ENCODE results near the gene PRXL2A. TPM values are rescaled to one million over a fixed set of nuclear protein-coding genes. Genes with fewer than 3 reads are reported as not detected.

PRXL2A gene
- total RNA-seq, 1 donor from 2014 or later, result 29.9 TPM

DNA sequence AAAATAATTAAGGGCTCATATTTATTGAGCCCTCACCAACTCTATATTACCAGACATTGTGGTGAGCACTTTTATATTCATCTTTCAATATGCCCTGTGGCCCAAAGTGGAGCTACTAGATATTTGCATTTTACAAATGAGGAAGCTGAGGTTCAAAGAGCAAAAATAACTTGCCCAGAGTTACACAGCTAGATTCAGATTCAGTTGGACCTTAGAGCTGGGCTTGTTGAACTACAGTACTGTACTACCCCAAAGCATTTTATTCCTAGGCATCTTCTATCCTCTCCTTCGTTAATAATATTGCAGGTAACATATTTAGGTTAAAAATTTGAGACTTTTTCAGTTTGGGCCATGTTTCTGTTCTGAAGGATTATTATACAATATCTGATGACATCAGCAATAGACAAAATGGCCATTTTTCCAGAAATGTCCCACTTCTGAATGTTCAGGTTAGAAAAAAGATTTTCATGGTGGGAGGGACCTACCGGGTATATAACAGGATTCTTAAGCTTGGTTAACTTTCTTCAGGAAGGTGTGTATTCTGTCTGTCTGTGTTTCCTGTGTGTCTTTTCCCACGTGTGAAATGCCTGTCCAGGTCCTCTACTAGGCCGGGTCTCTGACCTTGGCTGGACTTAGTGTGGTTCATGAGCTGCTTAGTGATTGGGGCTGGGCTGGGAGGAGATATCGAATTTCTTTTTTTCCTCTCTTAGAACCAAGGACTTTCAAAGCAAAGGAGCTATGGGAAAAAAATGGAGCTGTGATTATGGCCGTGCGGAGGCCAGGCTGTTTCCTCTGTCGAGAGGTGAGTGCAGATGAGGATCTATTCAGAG lies 13.6 kb downstream of the PRXL2A start:
- FAIRE-seq (no peak), DNase-seq (ENCODE audit: low read depth) (no peak)
- Mint-ChIP-seq H3K9me3 (ENCODE audit: unreplicated experiment) (no peaks in the 10 kb centered on the region), H3K36me3 (ENCODE audit: low read depth, unreplicated experiment) (no peaks in the 10 kb centered on the region), H3K27ac (ENCODE audit: unreplicated experiment) (no peak overlapping the region), H3K4me1 (ENCODE audit: low read depth, unreplicated experiment) (peaks cover 9% of the 10 kb centered on the region), H3K27me3 (ENCODE audit: low read depth, unreplicated experiment) (no peaks in the 10 kb centered on the region), H3K4me3 (ENCODE audit: unreplicated experiment) (no peak overlapping the region)
- Histone ChIP-seq H3K79me2 (ENCODE audit: insufficient read depth, low read length) (no peaks in the 10 kb centered on the region), H2AFZ (ENCODE audit: low read depth, low read length) (no peak overlapping the region), H3K9ac (ENCODE audit: low read length) (no peak overlapping the region), H3K4me3 (ENCODE audit: insufficient read depth, low read depth, low read length) (no peak overlapping the region), H3K9me3 (ENCODE audit: insufficient read depth, low read depth, low read length) (no peaks in the 10 kb centered on the region), H3K27me3 (ENCODE audit: insufficient read depth, low read length) (no peaks in the 10 kb centered on the region), H3K36me3 (ENCODE audit: insufficient read depth, low read length) (no peaks in the 10 kb centered on the region), H3K4me1 (ENCODE audit: insufficient read depth, low read length) (no peaks in the 10 kb centered on the region), H3K4me2 (ENCODE audit: low read length) (no peak overlapping the region), H3K27ac (ENCODE audit: low read depth, low read length) (no peak overlapping the region), H4K20me1 (ENCODE audit: insufficient read depth, low read length) (no peaks in the 10 kb centered on the region)
- TF ChIP-seq EZH2 (IDR thresholded peaks at IDR 0.05; ENCODE audit: insufficient read depth, low read length), result no peak
- TF ChIP-seq, protein P1, sequence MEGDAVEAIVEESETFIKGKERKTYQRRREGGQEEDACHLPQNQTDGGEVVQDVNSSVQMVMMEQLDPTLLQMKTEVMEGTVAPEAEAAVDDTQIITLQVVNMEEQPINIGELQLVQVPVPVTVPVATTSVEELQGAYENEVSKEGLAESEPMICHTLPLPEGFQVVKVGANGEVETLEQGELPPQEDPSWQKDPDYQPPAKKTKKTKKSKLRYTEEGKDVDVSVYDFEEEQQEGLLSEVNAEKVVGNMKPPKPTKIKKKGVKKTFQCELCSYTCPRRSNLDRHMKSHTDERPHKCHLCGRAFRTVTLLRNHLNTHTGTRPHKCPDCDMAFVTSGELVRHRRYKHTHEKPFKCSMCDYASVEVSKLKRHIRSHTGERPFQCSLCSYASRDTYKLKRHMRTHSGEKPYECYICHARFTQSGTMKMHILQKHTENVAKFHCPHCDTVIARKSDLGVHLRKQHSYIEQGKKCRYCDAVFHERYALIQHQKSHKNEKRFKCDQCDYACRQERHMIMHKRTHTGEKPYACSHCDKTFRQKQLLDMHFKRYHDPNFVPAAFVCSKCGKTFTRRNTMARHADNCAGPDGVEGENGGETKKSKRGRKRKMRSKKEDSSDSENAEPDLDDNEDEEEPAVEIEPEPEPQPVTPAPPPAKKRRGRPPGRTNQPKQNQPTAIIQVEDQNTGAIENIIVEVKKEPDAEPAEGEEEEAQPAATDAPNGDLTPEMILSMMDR (IDR thresholded peaks at IDR 0.05; ENCODE audit: insufficient read depth, low read depth, low read length), result no peak

DNA sequence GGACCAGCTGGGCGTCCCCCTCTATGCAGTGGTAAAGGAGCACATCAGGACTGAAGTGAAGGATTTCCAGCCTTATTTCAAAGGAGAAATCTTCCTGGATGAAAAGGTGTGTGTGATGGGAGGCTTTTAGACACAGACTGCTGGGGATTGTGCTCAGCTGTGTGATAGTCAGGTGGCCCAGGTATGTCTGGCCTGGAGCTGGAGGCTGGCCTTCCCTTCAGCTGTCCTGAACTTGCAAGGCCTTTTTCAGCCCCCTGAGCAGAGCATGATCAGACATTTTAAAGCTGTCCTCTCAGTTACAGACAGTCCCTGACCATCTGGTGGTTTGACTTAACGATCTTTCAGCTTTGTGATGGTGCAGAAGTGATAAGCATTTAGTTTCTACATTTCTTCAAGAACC lies 17.6 kb downstream of the PRXL2A start:
- no peak for TF ChIP-seq EZH2 (IDR thresholded peaks at IDR 0.05; ENCODE audit: insufficient read depth, low read length)
- TF ChIP-seq, protein P1 (IDR thresholded peaks at IDR 0.05; ENCODE audit: insufficient read depth, low read depth, low read length), result no peak
- DNase-seq (ENCODE audit: low read depth) (no peak), FAIRE-seq (no peak)
- no peaks in the 10 kb centered on the region for H3K79me2 ChIP-seq (ENCODE audit: insufficient read depth, low read length)
- Mint-ChIP-seq H3K4me3 (ENCODE audit: unreplicated experiment) (no peak overlapping the region), H3K9me3 (ENCODE audit: unreplicated experiment) (no peaks in the 10 kb centered on the region), H3K27ac (ENCODE audit: unreplicated experiment) (no peak overlapping the region), H3K36me3 (ENCODE audit: low read depth, unreplicated experiment) (peaks cover 9% of the 10 kb centered on the region), H3K27me3 (ENCODE audit: low read depth, unreplicated experiment) (no peaks in the 10 kb centered on the region), H3K4me1 (ENCODE audit: low read depth, unreplicated experiment) (peaks cover 8% of the 10 kb centered on the region)
- peaks cover 3% of the 10 kb centered on the region for H3K4me1 ChIP-seq (ENCODE audit: insufficient read depth, low read length)
- no peaks in the 10 kb centered on the region for H3K27me3 ChIP-seq (ENCODE audit: insufficient read depth, low read length)
- no peak overlapping the region for H2AFZ ChIP-seq (ENCODE audit: low read depth, low read length)
- H3K4me2 ChIP-seq (ENCODE audit: low read length), result no peak overlapping the region
- no peaks in the 10 kb centered on the region for H3K9me3 ChIP-seq (ENCODE audit: insufficient read depth, low read depth, low read length)
- no peak overlapping the region for H3K27ac ChIP-seq (ENCODE audit: low read depth, low read length)
- no peaks in the 10 kb centered on the region for H4K20me1 ChIP-seq (ENCODE audit: insufficient read depth, low read length)
- H3K4me3 ChIP-seq (ENCODE audit: insufficient read depth, low read depth, low read length), result no peak overlapping the region
- no peak overlapping the region for H3K9ac ChIP-seq (ENCODE audit: low read length)
- no peaks in the 10 kb centered on the region for H3K36me3 ChIP-seq (ENCODE audit: insufficient read depth, low read length)

DNA sequence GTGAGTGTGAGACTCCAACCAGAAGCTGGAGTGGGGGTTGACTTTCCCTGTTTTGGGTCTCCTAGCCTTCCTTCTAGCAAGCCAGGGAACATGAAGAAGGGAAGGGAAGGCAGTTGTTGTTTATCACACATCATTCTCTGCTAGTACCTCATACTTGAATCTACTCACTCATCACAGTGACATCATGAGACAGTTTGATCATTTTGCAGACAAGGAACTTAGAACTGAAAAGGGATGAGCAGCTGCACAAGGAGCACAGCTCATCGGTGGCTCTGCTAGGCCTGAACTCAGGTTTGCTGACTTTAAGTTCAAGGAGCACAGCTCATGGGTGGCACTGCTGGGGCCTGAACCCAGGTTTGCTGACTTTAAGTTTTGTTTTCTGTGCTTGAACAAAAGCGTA lies 19.2 kb downstream of the PRXL2A start:
- TF ChIP-seq EZH2 (IDR thresholded peaks at IDR 0.05; ENCODE audit: insufficient read depth, low read length), result no peak
- TF ChIP-seq, protein P1 (IDR thresholded peaks at IDR 0.05; ENCODE audit: insufficient read depth, low read depth, low read length), result no peak
- no peaks in the 10 kb centered on the region for H3K36me3 ChIP-seq (ENCODE audit: insufficient read depth, low read length)
- no peak overlapping the region for H3K27ac Mint-ChIP-seq (ENCODE audit: unreplicated experiment)

More for the DNA sequence above, 19.2 kb downstream of the PRXL2A start:
- Histone ChIP-seq H3K4me3 (ENCODE audit: insufficient read depth, low read depth, low read length) (no peak overlapping the region), H3K27ac (ENCODE audit: low read depth, low read length) (no peak overlapping the region), H3K27me3 (ENCODE audit: insufficient read depth, low read length) (no peaks in the 10 kb centered on the region), H3K4me1 (ENCODE audit: insufficient read depth, low read length) (peaks cover 3% of the 10 kb centered on the region), H3K9me3 (ENCODE audit: insufficient read depth, low read depth, low read length) (no peaks in the 10 kb centered on the region), H2AFZ (ENCODE audit: low read depth, low read length) (no peak overlapping the region), H3K9ac (ENCODE audit: low read length) (no peak overlapping the region), H3K79me2 (ENCODE audit: insufficient read depth, low read length) (no peaks in the 10 kb centered on the region), H4K20me1 (ENCODE audit: insufficient read depth, low read length) (no peaks in the 10 kb centered on the region), H3K4me2 (ENCODE audit: low read length) (no peak overlapping the region)
- Mint-ChIP-seq H3K4me1 (ENCODE audit: low read depth, unreplicated experiment) (peaks cover 8% of the 10 kb centered on the region), H3K27me3 (ENCODE audit: low read depth, unreplicated experiment) (no peaks in the 10 kb centered on the region), H3K36me3 (ENCODE audit: low read depth, unreplicated experiment) (peaks cover 9% of the 10 kb centered on the region), H3K9me3 (ENCODE audit: unreplicated experiment) (no peaks in the 10 kb centered on the region), H3K4me3 (ENCODE audit: unreplicated experiment) (no peak overlapping the region)
- FAIRE-seq (no peak), DNase-seq (ENCODE audit: low read depth) (no peak)
